Neural cell (in vitro differentiated cells): Measurements from ENCODE around the gene NPFFR1. TPM values are rescaled to one million over a fixed set of nuclear protein-coding genes. Genes with fewer than 3 reads are reported as not detected.

ENCODE experiments used
- H2AFZ ChIP-seq: fragments of 200-600, 300-800 bp; sonication (generic), shearing (Covaris generic); 2 replicates; pipeline ENCODE4 v1.6.0; 2014; ENCODE audit warnings: low read depth, mild to moderate bottlenecking, antibody characterized with exemption, low read length, moderate library complexity
- H3F3A ChIP-seq: fragments of 200-600 bp; shearing (Covaris generic); 2 replicates; pipeline ENCODE4 v1.6.1; 2016; ENCODE audit warnings: mild to moderate bottlenecking, moderate library complexity, mixed read lengths, antibody characterized with exemption, low read length; ENCODE audit not compliant: insufficient read depth, poor library complexity, severe bottlenecking
- H3K27ac ChIP-seq: fragments of 200-600, 300-800 bp; sonication (generic), shearing (Covaris generic); 2 replicates; pipeline ENCODE4 v1.5.1; 2014; ENCODE audit warnings: mild to moderate bottlenecking, low read length, moderate library complexity
- H3K27me3 ChIP-seq: fragments of 300-800, 200-600 bp; sonication (generic), shearing (Covaris generic); 2 replicates; pipeline ENCODE4 v1.6.0; 2014; ENCODE audit warnings: mild to moderate bottlenecking, low read depth, low read length, moderate library complexity; ENCODE audit not compliant: insufficient read depth
- H3K36me3 ChIP-seq: fragments of 300-800, 200-600 bp; sonication (generic), shearing (Covaris generic); 2 replicates; pipeline ENCODE4 v1.5.1; 2014; ENCODE audit warnings: mild to moderate bottlenecking, antibody characterized with exemption, low read length, moderate library complexity; ENCODE audit not compliant: insufficient read depth
- H3K4me2 ChIP-seq: fragments of 300-800, 200-600 bp; sonication (generic), shearing (Covaris generic); 2 replicates; pipeline ENCODE4 v1.6.0; 2014; ENCODE audit warnings: mild to moderate bottlenecking, low read length
- H3K4me3 ChIP-seq: fragments of 300-800, 200-600 bp; sonication (generic), shearing (Covaris generic); 2 replicates; pipeline ENCODE4 v1.5.1; 2014; ENCODE audit warnings: mild to moderate bottlenecking, low read length, moderate library complexity
- H3K79me2 ChIP-seq: fragments of 200-600 bp; shearing (Covaris generic); replicated peaks from 2 replicates; pipeline ENCODE4 v1.6.0; 2014; ENCODE audit warnings: mild to moderate bottlenecking, low read length, moderate library complexity; ENCODE audit not compliant: insufficient read depth
- H3K9ac ChIP-seq: fragments of 300-800, 200-600 bp; sonication (generic), shearing (Covaris generic); 2 replicates; pipeline ENCODE4 v1.6.1; 2016; ENCODE audit warnings: mild to moderate bottlenecking, low read length, mixed read lengths
- H3K9me2 ChIP-seq: fragments of 200-600 bp; shearing (Covaris generic); 2 replicates; pipeline ENCODE4 v1.6.1; 2016; ENCODE audit warnings: mild to moderate bottlenecking, low read length, mixed read lengths; ENCODE audit not compliant: insufficient read depth
- H3K9me3 ChIP-seq: fragments of 200-600, 300-800 bp; sonication (generic), shearing (Covaris generic); 2 replicates; pipeline ENCODE4 v1.6.1; 2016; ENCODE audit warnings: mild to moderate bottlenecking, mixed run types, low read length, moderate library complexity, mixed read lengths
- H4K20me1 ChIP-seq: fragments of 200-600 bp; shearing (Covaris generic); 2 replicates; pipeline ENCODE4 v1.6.1; 2016; ENCODE audit warnings: mild to moderate bottlenecking, mixed run types; ENCODE audit not compliant: insufficient read depth
- CTCF ChIP-seq: fragments of 450-650 bp; IDR thresholded peaks from 2 replicates; pipeline ENCODE4 v1.5.1; 2014; ENCODE audit warnings: antibody characterized with exemption, mild to moderate bottlenecking, moderate library complexity; ENCODE audit not compliant: poor library complexity, severe bottlenecking
- EP300 ChIP-seq: fragments of 450-650 bp; conservative IDR thresholded peaks from 2 replicates; pipeline ENCODE4 v1.6.1; 2014; ENCODE audit warnings: antibody characterized with exemption, mild to moderate bottlenecking, moderate library complexity; ENCODE audit not compliant: poor library complexity, severe bottlenecking
- EZH2 ChIP-seq: fragments of 200-600, 300-800 bp; shearing (Covaris generic), sonication (generic); IDR thresholded peaks from 2 replicates; pipeline ENCODE4 v1.6.1; 2014; ENCODE audit warnings: antibody characterized with exemption, low read length, borderline replicate concordance, mild to moderate bottlenecking; ENCODE audit not compliant: insufficient read depth, poor library complexity, severe bottlenecking
- MXI1 ChIP-seq: fragments of 450-650 bp; conservative IDR thresholded peaks from 2 replicates; pipeline ENCODE4 v1.6.1; 2014; ENCODE audit warnings: antibody characterized with exemption, mild to moderate bottlenecking; ENCODE audit not compliant: poor library complexity, severe bottlenecking
- POLR2AphosphoS5 ChIP-seq: IDR thresholded peaks from 2 replicates; pipeline ENCODE4 v1.6.1; 2012
- RAD21 ChIP-seq: fragments of 450-650 bp; conservative IDR thresholded peaks from 2 replicates; pipeline ENCODE4 v1.6.1; 2014; ENCODE audit warnings: antibody characterized with exemption, mild to moderate bottlenecking, moderate library complexity
- SMC3 ChIP-seq: fragments of 450-650 bp; conservative IDR thresholded peaks from 2 replicates; pipeline ENCODE4 v1.6.1; 2014; ENCODE audit warnings: antibody characterized with exemption, mild to moderate bottlenecking, moderate library complexity; ENCODE audit not compliant: poor library complexity
- TAF1 ChIP-seq: IDR thresholded peaks from 2 replicates; pipeline ENCODE4 v1.6.1; 2012; ENCODE audit warnings: low read depth
- polyA plus RNA-seq: library from polyadenylated mRNA; depleted of rRNA; stranded (reverse); fragments of >200 nt; gene quantifications from 2 replicates; pipeline ENCODE4 v1.2.3, GENCODE V29; 2014
- TF ChIP-seq, protein P1 (sequence below): IDR thresholded peaks from 2 replicates; pipeline ENCODE4 v1.6.1; 2012; ENCODE audit warnings: borderline replicate concordance

NPFFR1 gene
- polyA plus RNA-seq, 1 donor from 2014 or later = 0.07 TPM

GRCh38 chr10:70253878-70254765 lies 29.7 kb downstream of the NPFFR1 start:
- H3K9me2 ChIP-seq = no peaks in the 10 kb centered on the region
- H3F3A ChIP-seq = no peaks in the 10 kb centered on the region
- H3K9ac ChIP-seq = no peak overlapping the region
- no peak overlapping the region for H3K27ac ChIP-seq
- no peaks in the 10 kb centered on the region for H3K36me3 ChIP-seq
- H3K9me3 ChIP-seq = no peaks in the 10 kb centered on the region
- no peak overlapping the region for H3K4me2 ChIP-seq
- H3K4me3 ChIP-seq = no peak overlapping the region
- H3K27me3 ChIP-seq = no peaks in the 10 kb centered on the region
- no peaks in the 10 kb centered on the region for H3K79me2 ChIP-seq
- TF ChIP-seq RAD21 = no peak
- no peak for TF ChIP-seq POLR2AphosphoS5
- TF ChIP-seq CTCF = no peak
- no peak for TF ChIP-seq EP300
- no peak for TF ChIP-seq TAF1
- no peak for TF ChIP-seq EZH2
- TF ChIP-seq SMC3 = no peak
- no peaks in the 10 kb centered on the region for H4K20me1 ChIP-seq
- H2AFZ ChIP-seq = no peak overlapping the region

- Histone ChIP-seq H3K9me2 (no peaks in the 10 kb centered on the region), H3K79me2 (no peaks in the 10 kb centered on the region), H2AFZ (no peak overlapping the region), H4K20me1 (no peaks in the 10 kb centered on the region), H3K27ac (no peak overlapping the region), H3K9me3 (no peaks in the 10 kb centered on the region), H3F3A (no peaks in the 10 kb centered on the region), H3K36me3 (no peaks in the 10 kb centered on the region), H3K9ac (no peak overlapping the region), H3K27me3 (no peaks in the 10 kb centered on the region), H3K4me3 (no peak overlapping the region), H3K4me2 (no peak overlapping the region)
- TF ChIP-seq MXI1 (no peak), EP300 (no peak), SMC3 (no peak), TAF1 (no peak), CTCF (no peak)
- TF ChIP-seq, protein P1, sequence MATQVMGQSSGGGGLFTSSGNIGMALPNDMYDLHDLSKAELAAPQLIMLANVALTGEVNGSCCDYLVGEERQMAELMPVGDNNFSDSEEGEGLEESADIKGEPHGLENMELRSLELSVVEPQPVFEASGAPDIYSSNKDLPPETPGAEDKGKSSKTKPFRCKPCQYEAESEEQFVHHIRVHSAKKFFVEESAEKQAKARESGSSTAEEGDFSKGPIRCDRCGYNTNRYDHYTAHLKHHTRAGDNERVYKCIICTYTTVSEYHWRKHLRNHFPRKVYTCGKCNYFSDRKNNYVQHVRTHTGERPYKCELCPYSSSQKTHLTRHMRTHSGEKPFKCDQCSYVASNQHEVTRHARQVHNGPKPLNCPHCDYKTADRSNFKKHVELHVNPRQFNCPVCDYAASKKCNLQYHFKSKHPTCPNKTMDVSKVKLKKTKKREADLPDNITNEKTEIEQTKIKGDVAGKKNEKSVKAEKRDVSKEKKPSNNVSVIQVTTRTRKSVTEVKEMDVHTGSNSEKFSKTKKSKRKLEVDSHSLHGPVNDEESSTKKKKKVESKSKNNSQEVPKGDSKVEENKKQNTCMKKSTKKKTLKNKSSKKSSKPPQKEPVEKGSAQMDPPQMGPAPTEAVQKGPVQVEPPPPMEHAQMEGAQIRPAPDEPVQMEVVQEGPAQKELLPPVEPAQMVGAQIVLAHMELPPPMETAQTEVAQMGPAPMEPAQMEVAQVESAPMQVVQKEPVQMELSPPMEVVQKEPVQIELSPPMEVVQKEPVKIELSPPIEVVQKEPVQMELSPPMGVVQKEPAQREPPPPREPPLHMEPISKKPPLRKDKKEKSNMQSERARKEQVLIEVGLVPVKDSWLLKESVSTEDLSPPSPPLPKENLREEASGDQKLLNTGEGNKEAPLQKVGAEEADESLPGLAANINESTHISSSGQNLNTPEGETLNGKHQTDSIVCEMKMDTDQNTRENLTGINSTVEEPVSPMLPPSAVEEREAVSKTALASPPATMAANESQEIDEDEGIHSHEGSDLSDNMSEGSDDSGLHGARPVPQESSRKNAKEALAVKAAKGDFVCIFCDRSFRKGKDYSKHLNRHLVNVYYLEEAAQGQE = no peak
These were observed 32.7 kb downstream of the NPFFR1 start for GRCh38 chr10:70250961-70251680.
